Activated naive CD4-positive, alpha-beta T cell treated with anti-CD3 and anti-CD28 coated beads, Interleukin-2, amount 50 U/mL, for 24 hours (primary cell): ENCODE measurements around the gene MDH2.
"Not testable (repeated sequence)": the region's sequence is repeated elsewhere in the genome, so short reads cannot be mapped to it uniquely, and the experiment has no call there.

Experiments
- H3K27ac Mint-ChIP-seq: one replicate; pipeline ENCODE4 v1.8.0; 2021; ENCODE audit warnings: mild to moderate bottlenecking, mixed read lengths
- H3K27me3 Mint-ChIP-seq: one replicate; pipeline ENCODE4 v1.8.0; 2021; ENCODE audit warnings: mixed read lengths
- H3K36me3 Mint-ChIP-seq: one replicate; pipeline ENCODE4 v1.8.0; 2021; ENCODE audit warnings: mixed read lengths
- H3K4me1 Mint-ChIP-seq: one replicate; pipeline ENCODE4 v1.8.0; 2021; ENCODE audit warnings: mixed read lengths
- H3K4me3 Mint-ChIP-seq: one replicate; pipeline ENCODE4 v1.8.0; 2021; ENCODE audit warnings: mild to moderate bottlenecking, mixed read lengths
- H3K9me3 Mint-ChIP-seq: one replicate; pipeline ENCODE4 v1.8.0; 2021; ENCODE audit warnings: mixed read lengths

Gene MDH2

GRCh38 chr7:76047811-76048667 lies at the start of gene MDH2, which contains the start of gene STYXL1:
MDH2 (plus strand) TSS chr7:76048106; CDS start chr7:76048161, 55 bp downstream.
STYXL1 (minus strand) TSS chr7:76048000; CDS start chr7:76030523, 17,477 bp downstream.
- Mint-ChIP-seq H3K4me1 (peaks cover 48% of the 10 kb centered on the region), H3K36me3 (peaks cover 18% of the 10 kb centered on the region), H3K27ac (peak within 1 kb of the TSS; percentile 97), H3K4me3 (peak within 1 kb of the TSS; percentile 97), H3K9me3 (no peaks in the 10 kb centered on the region), H3K27me3 (no peaks in the 10 kb centered on the region)

GRCh38 chr7:76000566-76000965 lies 47.3 kb upstream of the MDH2 start:
- Mint-ChIP-seq H3K4me1 (peaks cover 13% of the 10 kb centered on the region), H3K4me3 (no peak overlapping the region), H3K36me3 (peaks cover 11% of the 10 kb centered on the region), H3K27me3 (no peaks in the 10 kb centered on the region), H3K27ac (no peak overlapping the region), H3K9me3 (no peaks in the 10 kb centered on the region)

GRCh38 chr7:76002139-76002538 lies 45.8 kb upstream of the MDH2 start:
- Mint-ChIP-seq H3K27me3 (no peaks in the 10 kb centered on the region), H3K4me1 (peaks cover 6% of the 10 kb centered on the region), H3K36me3 (peaks cover 12% of the 10 kb centered on the region), H3K4me3 (no peak overlapping the region), H3K27ac (no peak overlapping the region), H3K9me3 (no peaks in the 10 kb centered on the region)

GRCh38 chr7:76002822-76003221 lies 45.1 kb upstream of the MDH2 start:
- Mint-ChIP-seq H3K27me3 (no peaks in the 10 kb centered on the region), H3K27ac (no peak overlapping the region), H3K9me3 (no peaks in the 10 kb centered on the region), H3K4me3 (no peak overlapping the region), H3K36me3 (peaks cover 12% of the 10 kb centered on the region), H3K4me1 (no peaks in the 10 kb centered on the region)

GRCh38 chr7:76003351-76003750 lies 44.6 kb upstream of the MDH2 start:
- H3K27me3 Mint-ChIP-seq: no peaks in the 10 kb centered on the region
- H3K4me3 Mint-ChIP-seq: no peak overlapping the region
- peaks cover 12% of the 10 kb centered on the region for H3K36me3 Mint-ChIP-seq
- H3K27ac Mint-ChIP-seq: no peak overlapping the region
- peaks cover 3% of the 10 kb centered on the region for H3K4me1 Mint-ChIP-seq
- no peaks in the 10 kb centered on the region for H3K9me3 Mint-ChIP-seq

GRCh38 chr7:76005004-76005403 lies 42.9 kb upstream of the MDH2 start:
- H3K27me3 Mint-ChIP-seq, H3K9me3 Mint-ChIP-seq, H3K27ac Mint-ChIP-seq, H3K4me3 Mint-ChIP-seq: not testable (repeated sequence)
- Mint-ChIP-seq H3K36me3 (peaks cover 12% of the 10 kb centered on the region), H3K4me1 (peaks cover 20% of the 10 kb centered on the region)

GRCh38 chr7:76008156-76008687 lies 39.7 kb upstream of the MDH2 start:
- H3K27ac Mint-ChIP-seq: no peak overlapping the region
- no peaks in the 10 kb centered on the region for H3K9me3 Mint-ChIP-seq
- H3K36me3 Mint-ChIP-seq: peaks cover 11% of the 10 kb centered on the region
- peaks cover 30% of the 10 kb centered on the region for H3K4me1 Mint-ChIP-seq
- peak overlapping the region; percentile 55 for H3K4me3 Mint-ChIP-seq
- no peaks in the 10 kb centered on the region for H3K27me3 Mint-ChIP-seq

- peaks cover 12% of the 10 kb centered on the region for H3K36me3 Mint-ChIP-seq
- no peaks in the 10 kb centered on the region for H3K27me3 Mint-ChIP-seq
- H3K27ac Mint-ChIP-seq: no peak overlapping the region
- peaks cover 30% of the 10 kb centered on the region for H3K4me1 Mint-ChIP-seq
- no peaks in the 10 kb centered on the region for H3K9me3 Mint-ChIP-seq
- H3K4me3 Mint-ChIP-seq: peak overlapping the region; percentile 55
Observed at GRCh38 chr7:76009672-76010600, 38.0 kb upstream of the MDH2 start.

GRCh38 chr7:76011442-76011861 lies 36.5 kb upstream of the MDH2 start:
- H3K27ac Mint-ChIP-seq: no peak overlapping the region
- H3K4me1 Mint-ChIP-seq: peaks cover 30% of the 10 kb centered on the region
- H3K36me3 Mint-ChIP-seq: peaks cover 7% of the 10 kb centered on the region
- no peaks in the 10 kb centered on the region for H3K27me3 Mint-ChIP-seq
- no peak overlapping the region for H3K4me3 Mint-ChIP-seq
- no peaks in the 10 kb centered on the region for H3K9me3 Mint-ChIP-seq

- H3K4me1 Mint-ChIP-seq: peaks cover 5% of the 10 kb centered on the region
- no peak overlapping the region for H3K4me3 Mint-ChIP-seq
- H3K27me3 Mint-ChIP-seq: no peaks in the 10 kb centered on the region
- H3K27ac Mint-ChIP-seq: no peak overlapping the region
- no peaks in the 10 kb centered on the region for H3K9me3 Mint-ChIP-seq
- peaks cover 6% of the 10 kb centered on the region for H3K36me3 Mint-ChIP-seq
Observed at GRCh38 chr7:76016191-76016947, 31.5 kb upstream of the MDH2 start.

- not testable (repeated sequence) for H3K4me3 Mint-ChIP-seq, H3K36me3 Mint-ChIP-seq, H3K27me3 Mint-ChIP-seq, H3K9me3 Mint-ChIP-seq, H3K27ac Mint-ChIP-seq, H3K4me1 Mint-ChIP-seq
Observed at GRCh38 chr7:76018520-76018919, 29.4 kb upstream of the MDH2 start.

GRCh38 chr7:76020031-76020714 lies 27.7 kb upstream of the MDH2 start:
- Mint-ChIP-seq H3K4me1 (peaks cover 5% of the 10 kb centered on the region), H3K9me3 (no peaks in the 10 kb centered on the region), H3K36me3 (peaks cover 8% of the 10 kb centered on the region), H3K4me3 (no peak overlapping the region), H3K27ac (no peak overlapping the region), H3K27me3 (no peaks in the 10 kb centered on the region)

GRCh38 chr7:76022026-76022780 lies 25.7 kb upstream of the MDH2 start:
- no peak overlapping the region for H3K4me3 Mint-ChIP-seq
- H3K36me3 Mint-ChIP-seq: peaks cover 8% of the 10 kb centered on the region
- no peaks in the 10 kb centered on the region for H3K9me3 Mint-ChIP-seq
- H3K27ac Mint-ChIP-seq: no peak overlapping the region
- peaks cover 5% of the 10 kb centered on the region for H3K4me1 Mint-ChIP-seq
- no peaks in the 10 kb centered on the region for H3K27me3 Mint-ChIP-seq

- Mint-ChIP-seq H3K9me3 (no peaks in the 10 kb centered on the region), H3K27me3 (no peaks in the 10 kb centered on the region), H3K4me1 (peaks cover 5% of the 10 kb centered on the region), H3K27ac (no peak overlapping the region), H3K4me3 (no peak overlapping the region), H3K36me3 (peaks cover 6% of the 10 kb centered on the region)
Observed at GRCh38 chr7:76023002-76023401, 24.9 kb upstream of the MDH2 start.
